GM19043 (cell line): ENCODE measurements around the gene EIF2B2.

Source experiments
- ATAC-seq: cut with Tn5 transposase; IDR thresholded peaks from one replicate; pipeline ENCODE4 v1.9.1; 2021; ENCODE audit warnings: low read depth; ENCODE audit not compliant: unreplicated experiment

Gene EIF2B2

GRCh38 chr14:74973905-74974363, 28.8 kb upstream of the EIF2B2 start:
- ATAC-seq, result no peak

- ATAC-seq, result no peak
These were observed 28.2 kb upstream of the EIF2B2 start for GRCh38 chr14:74974364-74975058.

- ATAC-seq, result no peak
These were observed 27.5 kb upstream of the EIF2B2 start for GRCh38 chr14:74975059-74975810.

- no peak for ATAC-seq
These were observed 26.2 kb upstream of the EIF2B2 start for GRCh38 chr14:74976264-74977113.

GRCh38 chr14:74977164-74977900, 25.4 kb upstream of the EIF2B2 start:
- no peak for ATAC-seq

- no peak for ATAC-seq
These were observed 24.8 kb upstream of the EIF2B2 start for GRCh38 chr14:74977901-74978385.

GRCh38 chr14:74978416-74978947, 24.2 kb upstream of the EIF2B2 start:
- ATAC-seq, result no peak

GRCh38 chr14:74979029-74979428, 23.7 kb upstream of the EIF2B2 start:
- ATAC-seq, result no peak

- ATAC-seq, result no peak
These were observed 23.0 kb upstream of the EIF2B2 start for GRCh38 chr14:74979442-74980397.

GRCh38 chr14:74980398-74980730, 22.4 kb upstream of the EIF2B2 start:
- no peak for ATAC-seq

- no peak for ATAC-seq
These were observed 21.8 kb upstream of the EIF2B2 start for GRCh38 chr14:74980731-74981461.

GRCh38 chr14:74981462-74981782, 21.3 kb upstream of the EIF2B2 start:
- ATAC-seq, result no peak

- ATAC-seq, result no peak
These were observed 20.9 kb upstream of the EIF2B2 start for GRCh38 chr14:74981833-74982232.

- no peak for ATAC-seq
These were observed 20.1 kb upstream of the EIF2B2 start for GRCh38 chr14:74982661-74983060.

- ATAC-seq, result no peak
These were observed 19.4 kb upstream of the EIF2B2 start for GRCh38 chr14:74983343-74983742.

- no peak for ATAC-seq
These were observed 18.3 kb upstream of the EIF2B2 start for GRCh38 chr14:74984236-74985027.

GRCh38 chr14:74985028-74985310, 17.8 kb upstream of the EIF2B2 start:
- no peak for ATAC-seq

GRCh38 chr14:74985806-74986205, 16.9 kb upstream of the EIF2B2 start:
- no peak for ATAC-seq
